Erythroblast (primary cell): ENCODE measurements around the gene OLA1.

Source experiments
- DNase-seq, 2 experiments: peaks; one replicate each; lab custom pipeline; 2025; lab: John Stamatoyannopoulos, UW
- GATA1 ChIP-seq: IDR thresholded peaks from 2 replicates; pipeline ENCODE4 v1.6.1; 2011; ENCODE audit warnings: low read depth, mild to moderate bottlenecking, control low read depth, low read length, moderate library complexity
- POLR2A ChIP-seq: IDR thresholded peaks from 2 replicates; pipeline ENCODE4 v1.6.1; 2011; ENCODE audit warnings: mild to moderate bottlenecking, low read length

OLA1 gene

GRCh38 chr2:174245065-174245464 lies 3.3 kb downstream of the OLA1 start:
- no peak for DNase-seq
- TF ChIP-seq POLR2A: no peak
- no peak for TF ChIP-seq GATA1

DNA sequence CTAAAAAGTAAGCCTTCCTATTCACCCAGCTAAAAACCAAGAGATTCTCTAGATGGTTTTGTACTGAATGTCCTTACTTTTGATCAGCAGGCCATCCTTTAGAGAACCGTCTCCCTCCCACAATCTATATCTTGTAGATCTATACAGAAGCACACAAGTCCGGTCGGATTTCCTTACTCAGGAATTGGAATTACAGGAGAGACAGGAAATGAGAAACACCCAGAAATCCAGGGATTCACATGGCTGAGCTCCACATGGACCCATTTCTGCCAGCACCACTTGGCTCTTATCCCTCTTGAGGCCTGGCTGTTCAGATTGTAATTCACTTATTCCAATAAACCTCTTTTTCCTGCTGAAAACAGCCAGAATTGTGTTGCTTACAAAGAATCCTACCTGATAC lies 4.5 kb downstream of the OLA1 start:
- no peak for TF ChIP-seq POLR2A
- no peak for TF ChIP-seq GATA1
- DNase-seq: no peak

DNA sequence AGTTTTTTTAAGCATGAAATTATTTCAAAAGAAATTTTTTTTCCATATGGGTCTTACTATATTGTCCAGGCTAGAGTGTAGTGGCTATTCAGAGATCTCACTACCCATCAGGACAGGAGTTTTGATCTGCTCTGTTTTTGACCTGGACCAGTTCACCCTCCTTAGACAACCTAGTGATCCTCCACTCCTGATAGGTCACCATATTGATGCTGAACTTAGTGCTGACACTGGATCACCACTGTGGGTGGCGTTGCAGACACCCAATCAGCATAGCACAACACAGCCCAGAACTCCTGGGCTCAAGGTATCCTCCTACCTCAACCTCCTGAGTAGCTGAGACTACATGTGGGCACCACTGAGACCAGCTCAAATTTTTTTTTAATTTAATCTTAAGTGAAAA lies 8.2 kb downstream of the OLA1 start:
- no peak for DNase-seq
- no peak for TF ChIP-seq POLR2A
- no peak for TF ChIP-seq GATA1

- DNase-seq: no peak
- TF ChIP-seq GATA1: no peak
- TF ChIP-seq POLR2A: no peak
Observed at GRCh38 chr2:174236429-174236828, 11.9 kb downstream of the OLA1 start.

GRCh38 chr2:174235680-174236079 lies 12.7 kb downstream of the OLA1 start:
- DNase-seq: no peak
- TF ChIP-seq GATA1 (no peak), POLR2A (no peak)

DNA sequence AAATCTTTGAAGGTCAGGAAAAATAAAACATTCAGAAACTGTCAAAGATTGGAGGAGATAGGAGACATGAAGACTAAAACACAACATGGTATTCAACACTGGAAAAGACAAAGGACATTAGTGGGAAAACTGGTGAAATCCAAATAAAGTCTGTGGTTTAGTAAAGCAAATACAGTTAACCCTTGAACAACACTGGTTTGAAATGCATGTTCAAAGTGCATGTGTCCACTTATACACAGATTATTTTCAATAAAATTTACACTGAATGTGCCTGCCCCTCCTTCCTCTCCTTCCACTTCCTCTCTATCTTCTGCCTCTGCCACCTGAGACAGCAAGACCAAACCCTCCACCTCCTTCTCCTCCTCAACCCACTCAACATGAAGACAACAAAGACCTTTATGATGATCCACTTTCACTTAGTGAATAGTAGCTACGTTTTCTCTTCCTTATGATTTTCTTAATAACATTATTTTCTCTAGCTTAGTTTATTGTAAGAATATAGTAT lies 14.5 kb downstream of the OLA1 start:
- DNase-seq: no peak
- TF ChIP-seq GATA1 (no peak), POLR2A (no peak)

DNA sequence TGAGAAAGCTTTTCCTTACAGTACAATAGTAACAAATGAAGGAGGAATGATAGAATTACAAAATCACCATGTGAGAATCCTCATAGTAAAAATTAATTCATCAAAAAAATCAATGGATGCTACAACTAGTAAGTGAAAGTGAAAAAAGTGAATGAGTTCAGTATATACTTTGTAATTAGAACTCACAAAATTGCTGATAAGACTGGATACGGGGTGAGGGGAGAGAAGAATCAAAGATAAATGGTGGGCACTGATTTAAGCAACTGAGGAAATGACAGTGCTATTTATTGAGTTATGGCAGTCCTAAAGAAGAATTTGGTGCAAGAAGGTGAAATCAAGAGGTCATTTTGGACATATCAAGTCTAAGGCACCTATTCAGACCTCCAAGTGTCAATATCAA lies 20.6 kb downstream of the OLA1 start:
- no peak for TF ChIP-seq POLR2A
- no peak for TF ChIP-seq GATA1
- no peak for DNase-seq

- peak; percentile 29 to 63 for DNase-seq
- TF ChIP-seq GATA1 (no peak), POLR2A (no peak)
Observed at GRCh38 chr2:174224665-174225288, 23.6 kb downstream of the OLA1 start.

- no peak for DNase-seq
- TF ChIP-seq POLR2A (no peak), GATA1 (no peak)
Observed at GRCh38 chr2:174224125-174224524, 24.2 kb downstream of the OLA1 start.

GRCh38 chr2:174223388-174223787 lies 24.9 kb downstream of the OLA1 start:
- TF ChIP-seq GATA1: no peak
- TF ChIP-seq POLR2A: no peak
- no peak for DNase-seq

- no peak for DNase-seq
Observed at GRCh38 chr2:174222154-174222553, 26.2 kb downstream of the OLA1 start.

GRCh38 chr2:174219321-174219720 lies 29.0 kb downstream of the OLA1 start:
- DNase-seq: no peak
- no peak for TF ChIP-seq POLR2A
- TF ChIP-seq GATA1: no peak

More at GRCh38 chr2:174222154-174222553, 26.2 kb downstream of the OLA1 start:
- TF ChIP-seq GATA1 (no peak), POLR2A (no peak)

DNA sequence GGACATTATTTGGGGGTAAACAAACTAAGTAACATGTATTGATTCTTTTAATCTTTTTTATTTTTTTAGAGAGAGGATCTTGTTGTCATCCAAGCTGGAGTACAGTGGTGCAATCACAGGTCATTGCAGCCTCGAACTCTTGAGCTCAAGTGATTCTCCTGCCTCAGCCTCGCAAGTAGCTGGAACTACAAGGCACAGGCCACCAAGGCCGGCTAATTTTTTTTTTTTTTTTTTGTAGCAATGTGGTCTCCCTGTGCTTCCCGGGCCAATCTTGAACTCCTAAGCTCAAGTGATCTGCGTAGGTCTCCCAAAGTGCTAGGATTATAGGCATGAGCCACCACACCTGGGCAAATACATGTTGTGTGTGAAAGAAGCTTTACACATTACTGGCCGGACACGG lies 29.6 kb downstream of the OLA1 start:
- TF ChIP-seq GATA1 (no peak), POLR2A (no peak)
- DNase-seq: no peak

DNA sequence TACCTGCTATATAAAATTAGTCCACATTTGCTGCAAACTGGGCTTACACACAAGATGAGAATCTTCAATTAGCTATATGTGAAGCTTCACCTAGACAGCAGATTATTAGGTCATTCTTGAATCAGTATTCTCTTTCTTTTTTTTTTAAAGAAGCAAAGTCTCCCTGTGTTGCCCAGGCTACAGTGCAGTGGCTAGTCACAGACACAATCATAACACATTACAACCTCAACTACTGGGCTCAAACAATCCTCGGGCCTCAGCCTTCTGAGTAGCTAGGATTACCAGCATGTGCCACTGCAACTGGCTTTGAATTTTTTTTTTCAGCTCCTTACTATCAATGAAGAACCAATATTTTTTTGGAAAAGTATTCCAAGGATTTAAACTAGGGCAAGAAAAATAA lies 30.5 kb downstream of the OLA1 start:
- DNase-seq: no peak
- TF ChIP-seq POLR2A: no peak
- TF ChIP-seq GATA1: no peak

GRCh38 chr2:174211954-174212353 lies 36.4 kb downstream of the OLA1 start:
- DNase-seq: no peak
- no peak for TF ChIP-seq GATA1
